ENCODE measurements around the gene CBLC.

The CBLC gene

GRCh38 chr19:44812142-44812718 is 34.5 kb downstream of the CBLC start:
- Histone ChIP-seq H3F3A (ENCODE audit: insufficient read depth, low read length) (no peaks in the 10 kb centered on the region), H3K79me2 (ENCODE audit: low read length) (no peaks in the 10 kb centered on the region), H3K9me3 (replicated peaks; ENCODE audit: insufficient read depth, low read length) (no peaks in the 10 kb centered on the region), H3K4me3 (ENCODE audit: low read length) (no peak overlapping the region), H3K4me1 (ENCODE audit: low read length) (no peaks in the 10 kb centered on the region), H3K9ac (ENCODE audit: low read length) (no peak overlapping the region), H4K20me1 (ENCODE audit: insufficient read depth, low read length) (no peaks in the 10 kb centered on the region), H3K27me3 (replicated peaks; ENCODE audit: insufficient read depth, low read length) (peaks cover 70% of the 10 kb centered on the region), H3K4me2 (ENCODE audit: low read depth, low read length) (no peak overlapping the region), H3K36me3 (replicated peaks; ENCODE audit: insufficient read depth, low read length) (no peaks in the 10 kb centered on the region), H3K9me2 (replicated peaks; ENCODE audit: insufficient read depth, low read length) (no peaks in the 10 kb centered on the region), H3K27ac (ENCODE audit: low read length) (no peak overlapping the region), H2AFZ (ENCODE audit: low read length) (no peak overlapping the region)
- TF ChIP-seq, protein P1, sequence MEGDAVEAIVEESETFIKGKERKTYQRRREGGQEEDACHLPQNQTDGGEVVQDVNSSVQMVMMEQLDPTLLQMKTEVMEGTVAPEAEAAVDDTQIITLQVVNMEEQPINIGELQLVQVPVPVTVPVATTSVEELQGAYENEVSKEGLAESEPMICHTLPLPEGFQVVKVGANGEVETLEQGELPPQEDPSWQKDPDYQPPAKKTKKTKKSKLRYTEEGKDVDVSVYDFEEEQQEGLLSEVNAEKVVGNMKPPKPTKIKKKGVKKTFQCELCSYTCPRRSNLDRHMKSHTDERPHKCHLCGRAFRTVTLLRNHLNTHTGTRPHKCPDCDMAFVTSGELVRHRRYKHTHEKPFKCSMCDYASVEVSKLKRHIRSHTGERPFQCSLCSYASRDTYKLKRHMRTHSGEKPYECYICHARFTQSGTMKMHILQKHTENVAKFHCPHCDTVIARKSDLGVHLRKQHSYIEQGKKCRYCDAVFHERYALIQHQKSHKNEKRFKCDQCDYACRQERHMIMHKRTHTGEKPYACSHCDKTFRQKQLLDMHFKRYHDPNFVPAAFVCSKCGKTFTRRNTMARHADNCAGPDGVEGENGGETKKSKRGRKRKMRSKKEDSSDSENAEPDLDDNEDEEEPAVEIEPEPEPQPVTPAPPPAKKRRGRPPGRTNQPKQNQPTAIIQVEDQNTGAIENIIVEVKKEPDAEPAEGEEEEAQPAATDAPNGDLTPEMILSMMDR (IDR thresholded peaks at IDR 0.05; ENCODE audit: low read length) = no peak
- TF ChIP-seq EZH2phosphoT487 (IDR thresholded peaks at IDR 0.05; ENCODE audit: low read length) (no peak), EZH2 (optimal IDR thresholded peaks at IDR 0.05; ENCODE audit: low read depth, low read length) (no peak)
- no peak for DNase-seq

- no peaks in the 10 kb centered on the region for H3K9me2 ChIP-seq (replicated peaks; ENCODE audit: insufficient read depth, low read length)
- peaks cover 70% of the 10 kb centered on the region for H3K27me3 ChIP-seq (replicated peaks; ENCODE audit: insufficient read depth, low read length)
- TF ChIP-seq, protein P1 (IDR thresholded peaks at IDR 0.05; ENCODE audit: low read length) = no peak
- TF ChIP-seq EZH2phosphoT487 (IDR thresholded peaks at IDR 0.05; ENCODE audit: low read length) (no peak), EZH2 (optimal IDR thresholded peaks at IDR 0.05; ENCODE audit: low read depth, low read length) (no peak)
- no peak overlapping the region for H3K9ac ChIP-seq (ENCODE audit: low read length)
- no peaks in the 10 kb centered on the region for H3K79me2 ChIP-seq (ENCODE audit: low read length)
- H3F3A ChIP-seq (ENCODE audit: insufficient read depth, low read length) = no peaks in the 10 kb centered on the region
- no peaks in the 10 kb centered on the region for H3K9me3 ChIP-seq (replicated peaks; ENCODE audit: insufficient read depth, low read length)
- H3K36me3 ChIP-seq (replicated peaks; ENCODE audit: insufficient read depth, low read length) = no peaks in the 10 kb centered on the region
- DNase-seq = no peak
- no peak overlapping the region for H2AFZ ChIP-seq (ENCODE audit: low read length)
- no peaks in the 10 kb centered on the region for H3K4me1 ChIP-seq (ENCODE audit: low read length)
- H4K20me1 ChIP-seq (ENCODE audit: insufficient read depth, low read length) = no peaks in the 10 kb centered on the region
- H3K4me3 ChIP-seq (ENCODE audit: low read length) = no peak overlapping the region
- H3K27ac ChIP-seq (ENCODE audit: low read length) = no peak overlapping the region
- H3K4me2 ChIP-seq (ENCODE audit: low read depth, low read length) = peak overlapping the region; percentile 30; the same call in 1 of the 2 replicates
These were observed 35.6 kb downstream of the CBLC start for GRCh38 chr19:44813070-44813840.

GRCh38 chr19:44813841-44814470 is 36.3 kb downstream of the CBLC start:
- Histone ChIP-seq H3F3A (ENCODE audit: insufficient read depth, low read length) (no peaks in the 10 kb centered on the region), H3K4me1 (ENCODE audit: low read length) (no peaks in the 10 kb centered on the region), H3K27ac (ENCODE audit: low read length) (no peak overlapping the region), H3K27me3 (replicated peaks; ENCODE audit: insufficient read depth, low read length) (peaks cover 72% of the 10 kb centered on the region), H2AFZ (ENCODE audit: low read length) (no peak overlapping the region), H3K9ac (ENCODE audit: low read length) (no peak overlapping the region), H3K9me2 (replicated peaks; ENCODE audit: insufficient read depth, low read length) (no peaks in the 10 kb centered on the region), H3K4me2 (ENCODE audit: low read depth, low read length) (no peak overlapping the region), H3K36me3 (replicated peaks; ENCODE audit: insufficient read depth, low read length) (no peaks in the 10 kb centered on the region), H3K9me3 (replicated peaks; ENCODE audit: insufficient read depth, low read length) (no peaks in the 10 kb centered on the region), H3K79me2 (ENCODE audit: low read length) (no peaks in the 10 kb centered on the region), H3K4me3 (ENCODE audit: low read length) (no peak overlapping the region), H4K20me1 (ENCODE audit: insufficient read depth, low read length) (no peaks in the 10 kb centered on the region)
- no peak for DNase-seq
- TF ChIP-seq EZH2phosphoT487 (IDR thresholded peaks at IDR 0.05; ENCODE audit: low read length) (no peak), EZH2 (optimal IDR thresholded peaks at IDR 0.05; ENCODE audit: low read depth, low read length) (no peak)
- TF ChIP-seq, protein P1 (IDR thresholded peaks at IDR 0.05; ENCODE audit: low read length) = no peak

All from MM.1S (cell line).